Upper lobe of left lung (tissue), 4 donors: ENCODE results near the gene MARK1.

Experiments used
- EP300 ChIP-seq, 4 donors: sonication (generic); formaldehyde crosslinking; IDR thresholded peaks; one replicate each; pipeline ENCODE4 v1.5.1; 2017; ENCODE audit warnings: antibody characterized with exemption in 4 of 4, control low read depth in 2 of 4
- POLR2A ChIP-seq, 4 donors: fragments of 450-650 bp; IDR thresholded peaks; one replicate each; pipeline ENCODE4 v1.5.1; 2016 to 2017; ENCODE audit warnings: antibody characterized with exemption in 4 of 4, mild to moderate bottlenecking in 2 of 4
- POLR2AphosphoS5 ChIP-seq, 2 donors: sonication (generic); formaldehyde crosslinking; IDR thresholded peaks; one replicate each; pipeline ENCODE4 v1.5.1; 2017; ENCODE audit warnings: antibody characterized with exemption in 2 of 2
- TF ChIP-seq, protein P1 (sequence below), 6 experiments: fragments of 450-650 bp in 4 of 6; fragments of 200-600 bp in 2 of 6; sonication (generic) in 2 of 6; IDR thresholded peaks; one replicate each; pipeline ENCODE4 v1.5.1; 2016 to 2019; ENCODE audit warnings: antibody characterized with exemption in 6 of 6

- TF ChIP-seq EP300 (IDR thresholded peaks at IDR 0.05) (no peak), POLR2A (IDR thresholded peaks at IDR 0.05) (no peak), POLR2AphosphoS5 (IDR thresholded peaks at IDR 0.05) (no peak)
- TF ChIP-seq, protein P1, sequence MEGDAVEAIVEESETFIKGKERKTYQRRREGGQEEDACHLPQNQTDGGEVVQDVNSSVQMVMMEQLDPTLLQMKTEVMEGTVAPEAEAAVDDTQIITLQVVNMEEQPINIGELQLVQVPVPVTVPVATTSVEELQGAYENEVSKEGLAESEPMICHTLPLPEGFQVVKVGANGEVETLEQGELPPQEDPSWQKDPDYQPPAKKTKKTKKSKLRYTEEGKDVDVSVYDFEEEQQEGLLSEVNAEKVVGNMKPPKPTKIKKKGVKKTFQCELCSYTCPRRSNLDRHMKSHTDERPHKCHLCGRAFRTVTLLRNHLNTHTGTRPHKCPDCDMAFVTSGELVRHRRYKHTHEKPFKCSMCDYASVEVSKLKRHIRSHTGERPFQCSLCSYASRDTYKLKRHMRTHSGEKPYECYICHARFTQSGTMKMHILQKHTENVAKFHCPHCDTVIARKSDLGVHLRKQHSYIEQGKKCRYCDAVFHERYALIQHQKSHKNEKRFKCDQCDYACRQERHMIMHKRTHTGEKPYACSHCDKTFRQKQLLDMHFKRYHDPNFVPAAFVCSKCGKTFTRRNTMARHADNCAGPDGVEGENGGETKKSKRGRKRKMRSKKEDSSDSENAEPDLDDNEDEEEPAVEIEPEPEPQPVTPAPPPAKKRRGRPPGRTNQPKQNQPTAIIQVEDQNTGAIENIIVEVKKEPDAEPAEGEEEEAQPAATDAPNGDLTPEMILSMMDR (IDR thresholded peaks at IDR 0.05): no peak
Measured at GRCh38 chr1:220484135-220484534, 43.8 kb upstream of the MARK1 start.
